GM19351 (cell line): Measurements from ENCODE around the gene MB.

Experiments used
- ATAC-seq: cut with Tn5 transposase; IDR thresholded peaks from one replicate; pipeline ENCODE4 v1.9.1; 2021; ENCODE audit warnings: mild to moderate bottlenecking, moderate library complexity; ENCODE audit not compliant: unreplicated experiment

Gene MB

DNA sequence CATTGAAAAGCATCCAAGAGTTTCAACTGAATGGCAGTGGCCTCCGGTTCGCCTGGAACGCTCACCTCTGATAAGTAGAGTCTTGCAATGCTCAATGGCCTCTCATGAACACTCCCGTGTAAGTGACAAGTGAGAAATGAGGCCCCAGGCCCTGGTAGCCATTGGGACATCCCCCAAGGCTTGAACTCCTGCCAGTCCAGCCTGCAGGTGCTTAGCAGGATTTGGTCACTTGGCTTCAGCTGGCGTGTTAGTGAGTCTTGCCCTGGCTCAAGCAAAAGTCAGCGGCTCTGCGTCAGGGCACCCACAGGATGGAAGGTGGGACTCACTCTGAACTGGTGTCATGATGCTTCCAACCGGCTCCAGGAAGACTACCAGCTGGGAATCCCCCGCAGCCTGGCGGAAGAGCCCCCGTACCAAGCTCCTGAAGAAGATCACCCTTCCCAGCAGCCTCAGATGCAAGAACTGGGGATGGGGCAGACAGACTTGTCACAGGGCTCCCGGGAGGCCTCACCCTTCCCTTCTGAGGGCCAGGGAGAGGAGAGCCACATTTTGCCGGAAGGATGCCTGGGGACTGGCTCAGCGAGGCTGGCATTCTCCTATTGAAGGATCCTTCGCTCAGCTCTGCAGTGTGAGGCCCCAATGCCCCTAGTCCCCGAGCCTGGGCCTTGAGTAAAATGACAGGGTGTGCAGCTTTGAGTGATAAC lies 19.3 kb downstream of the MB start:
- ATAC-seq, result no peak

DNA sequence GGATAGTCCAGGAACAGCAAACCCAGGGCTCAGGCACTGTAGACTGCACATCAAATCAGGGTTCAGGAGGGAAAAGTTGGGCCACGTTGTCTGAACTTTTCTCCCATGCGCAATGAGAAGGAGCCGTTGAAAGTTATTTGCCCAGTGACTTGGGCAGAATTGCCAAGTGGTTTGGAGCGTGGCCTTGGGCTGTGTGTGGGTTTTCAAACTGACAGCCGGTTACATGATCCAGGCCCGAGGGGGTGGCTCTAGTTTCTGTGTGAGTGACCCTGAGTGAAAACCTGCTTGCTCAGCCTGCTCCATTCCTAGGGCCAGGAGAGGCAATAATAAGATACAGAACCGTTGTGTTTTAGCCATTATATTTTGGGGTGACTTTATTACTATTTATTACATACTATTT lies 20.3 kb downstream of the MB start:
- no peak for ATAC-seq

DNA sequence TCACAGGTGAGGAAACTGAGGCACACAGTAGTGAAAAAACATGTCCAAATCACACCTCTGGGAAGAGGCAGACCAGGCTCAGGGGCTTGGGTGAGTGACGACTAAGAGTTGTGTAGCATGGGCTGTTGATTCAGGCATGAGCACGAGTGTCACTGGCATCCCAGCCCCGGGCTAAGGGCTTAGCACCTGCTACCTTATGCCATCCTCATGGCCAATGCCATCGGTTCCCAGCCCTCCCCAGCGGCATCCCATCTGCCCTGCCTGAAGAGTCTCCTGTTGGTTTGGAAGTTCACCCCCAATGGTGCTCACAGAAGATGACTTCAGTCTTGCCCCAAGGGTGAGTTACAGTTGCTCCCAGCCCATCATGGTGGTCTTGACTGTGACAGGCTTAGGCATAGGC lies 22.4 kb downstream of the MB start:
- ATAC-seq, result no peak

DNA sequence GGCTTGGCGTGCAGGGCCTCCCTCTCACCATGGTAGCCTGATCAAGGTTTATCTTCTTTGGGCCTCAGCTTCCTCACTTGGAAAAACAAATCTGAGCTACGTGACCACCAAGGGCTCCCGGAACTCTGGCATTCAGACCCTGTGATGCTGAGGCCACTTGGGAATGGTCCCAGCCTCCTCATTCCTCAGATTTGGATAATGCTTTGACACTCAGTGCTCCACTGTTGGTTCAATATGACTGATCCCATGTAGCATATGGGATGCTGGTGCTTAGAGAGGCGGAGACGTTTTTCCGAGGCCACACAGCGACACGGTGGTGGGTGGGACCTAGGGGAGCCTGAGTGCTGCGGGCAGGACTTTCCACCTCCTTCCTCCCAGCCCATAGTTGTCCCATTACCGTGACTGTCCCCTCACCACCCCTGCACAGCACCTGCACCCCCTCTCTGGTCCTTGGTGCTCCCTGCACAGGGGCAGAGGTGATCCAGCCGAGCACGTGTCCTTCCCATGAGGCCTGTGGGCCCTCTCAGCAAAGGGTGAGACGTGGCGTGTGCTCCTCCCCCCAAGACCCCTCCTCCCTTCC lies 23.1 kb downstream of the MB start:
- no peak for ATAC-seq

DNA sequence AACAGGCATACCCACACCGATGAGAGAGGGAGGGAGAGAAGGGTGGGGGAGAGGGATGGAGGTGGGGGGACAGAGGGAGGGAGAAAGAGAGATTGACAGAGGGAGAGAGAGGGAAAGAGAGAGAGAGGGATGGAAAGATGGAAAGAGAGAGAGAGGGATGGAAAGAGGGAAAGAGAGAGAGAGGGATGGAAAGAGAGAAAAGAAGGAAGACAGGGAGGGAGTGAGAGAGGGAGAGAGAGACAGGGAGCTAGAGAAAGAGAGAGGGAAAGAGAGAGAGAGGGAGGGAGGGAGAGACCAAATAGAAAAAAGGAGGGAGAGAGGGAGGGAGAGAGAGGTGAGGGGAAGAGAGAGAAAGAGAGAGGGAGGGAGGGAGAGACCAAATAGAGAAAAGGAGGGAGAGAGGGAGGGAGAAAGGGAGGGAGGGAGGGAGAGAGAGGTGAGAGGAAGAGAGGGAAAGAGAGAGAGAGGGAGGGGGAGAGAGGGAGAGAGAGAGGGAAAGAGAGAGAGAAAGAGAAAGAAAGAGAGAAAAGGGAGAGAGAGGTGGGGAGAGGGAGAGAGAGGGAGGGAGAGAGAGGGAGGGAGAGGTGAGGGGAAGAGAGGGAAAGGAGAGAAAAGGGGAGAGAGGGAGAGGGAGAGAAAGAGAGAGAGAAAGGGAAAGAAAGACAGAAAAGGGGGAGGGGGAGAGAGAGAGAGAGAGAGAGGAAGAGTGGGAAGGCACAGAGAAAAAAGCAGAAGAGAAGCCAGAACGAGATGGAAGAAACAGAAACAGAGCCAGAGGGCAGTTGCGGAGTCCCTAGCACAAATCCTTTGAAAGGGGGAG lies 23.8 kb downstream of the MB start:
- ATAC-seq, result no peak

DNA sequence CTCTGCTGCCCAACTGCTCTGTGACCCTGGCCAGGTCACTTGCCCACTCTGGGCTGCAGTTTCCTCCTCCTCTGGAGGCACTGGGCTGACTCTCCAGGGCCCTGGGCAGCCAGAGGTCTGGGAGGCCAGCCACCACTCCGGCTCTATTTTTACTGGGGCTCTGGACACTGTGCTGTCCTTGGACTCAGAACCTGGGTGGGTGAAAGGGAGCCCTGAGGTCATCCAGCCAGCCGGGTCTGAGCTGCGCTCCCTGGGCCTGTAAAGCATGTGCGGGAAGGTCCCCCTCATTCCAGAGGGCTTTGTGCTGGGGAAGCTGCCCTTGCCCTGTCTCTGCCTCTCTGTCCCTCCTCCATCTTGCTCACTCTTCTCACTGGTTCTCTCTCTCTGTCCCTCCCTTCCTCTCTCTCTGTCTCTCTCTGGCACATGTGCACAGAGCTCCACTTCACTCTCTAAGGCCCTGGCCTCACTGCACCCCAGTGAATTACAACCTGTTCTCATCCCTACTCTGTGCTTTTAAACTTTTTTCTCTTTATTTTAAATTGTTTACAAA lies 24.6 kb downstream of the MB start:
- no peak for ATAC-seq

DNA sequence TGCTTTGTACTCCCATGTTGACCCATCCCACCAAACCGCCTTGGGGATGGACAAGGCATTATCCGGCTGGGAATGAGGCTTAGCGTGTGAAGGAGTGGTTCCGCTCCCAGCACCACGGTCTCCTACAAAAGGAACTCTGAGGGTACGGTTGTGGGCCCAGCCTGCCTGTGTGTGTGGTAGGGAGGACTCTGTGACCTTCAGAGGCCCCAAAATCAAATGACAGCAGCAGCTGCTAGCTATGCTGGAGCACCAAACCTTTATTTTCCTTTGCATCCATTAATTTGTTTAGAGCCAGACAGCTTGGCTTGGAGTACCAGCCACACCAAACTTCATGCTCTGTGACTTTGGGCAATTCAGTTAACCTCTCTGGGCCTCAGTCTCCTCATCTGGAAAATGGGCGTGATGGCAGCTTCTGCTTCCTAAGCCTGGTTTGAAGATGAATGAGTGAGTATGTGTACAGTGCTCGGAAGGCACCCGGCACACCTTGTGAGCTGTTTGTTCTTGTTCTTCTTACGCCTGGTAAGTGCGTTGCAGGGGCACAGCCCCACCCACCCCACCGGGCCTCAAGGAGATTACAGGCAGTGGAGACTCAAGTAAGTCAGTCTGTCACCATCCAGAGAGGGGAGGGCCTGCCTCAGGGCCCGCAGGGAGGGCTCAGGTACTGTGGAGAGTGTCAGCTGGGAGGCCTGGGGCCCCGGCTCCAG lies 25.3 kb downstream of the MB start:
- ATAC-seq, result no peak

DNA sequence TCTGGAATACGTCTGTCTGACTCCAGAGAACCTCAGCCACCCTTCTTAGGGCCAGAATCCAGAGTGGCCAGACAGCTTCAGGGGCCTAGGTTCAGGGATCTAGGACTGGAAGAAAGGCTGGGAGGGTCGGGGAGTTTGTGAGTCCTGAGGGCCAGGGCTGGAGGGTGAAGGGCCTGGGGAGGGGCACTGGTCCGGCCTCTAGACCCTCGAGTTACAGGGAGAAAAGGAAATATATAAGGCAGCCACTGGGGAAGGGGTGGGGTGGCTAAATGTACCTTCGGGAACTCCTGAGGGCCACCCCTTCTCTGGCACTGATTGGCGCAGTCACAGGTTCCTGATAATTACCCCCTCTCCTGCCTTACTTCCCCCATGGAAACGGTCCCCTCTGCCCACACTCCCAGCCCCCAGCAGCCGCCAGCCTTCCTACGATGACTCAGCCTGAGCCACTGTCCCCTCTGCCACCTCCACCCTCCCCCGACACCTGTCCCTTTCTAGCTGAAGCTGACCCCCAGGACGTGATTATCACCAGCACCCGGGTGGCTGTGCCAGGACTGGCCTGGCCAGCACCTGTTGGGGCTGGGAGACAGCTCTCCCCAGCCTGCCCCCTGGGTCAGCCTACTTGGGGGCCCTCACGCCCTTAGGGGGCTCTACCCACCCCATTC lies 26.4 kb downstream of the MB start:
- ATAC-seq, result no peak

DNA sequence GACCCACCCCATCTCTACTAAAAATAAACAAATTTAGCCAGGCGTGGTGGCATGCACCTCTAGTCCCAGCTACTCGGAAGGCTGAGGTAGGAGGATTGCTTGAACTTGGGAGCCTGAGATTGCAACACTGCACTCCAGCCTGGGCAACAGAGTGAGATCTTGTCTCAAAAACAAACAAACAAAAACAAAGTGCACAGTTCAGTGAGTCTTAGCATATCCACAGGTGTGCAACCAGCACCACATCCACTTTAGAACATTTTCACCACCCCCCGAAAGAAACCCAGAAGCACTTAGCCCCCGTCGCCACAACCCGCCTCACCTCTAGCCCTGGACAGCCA lies 27.4 kb downstream of the MB start:
- ATAC-seq, result no peak

DNA sequence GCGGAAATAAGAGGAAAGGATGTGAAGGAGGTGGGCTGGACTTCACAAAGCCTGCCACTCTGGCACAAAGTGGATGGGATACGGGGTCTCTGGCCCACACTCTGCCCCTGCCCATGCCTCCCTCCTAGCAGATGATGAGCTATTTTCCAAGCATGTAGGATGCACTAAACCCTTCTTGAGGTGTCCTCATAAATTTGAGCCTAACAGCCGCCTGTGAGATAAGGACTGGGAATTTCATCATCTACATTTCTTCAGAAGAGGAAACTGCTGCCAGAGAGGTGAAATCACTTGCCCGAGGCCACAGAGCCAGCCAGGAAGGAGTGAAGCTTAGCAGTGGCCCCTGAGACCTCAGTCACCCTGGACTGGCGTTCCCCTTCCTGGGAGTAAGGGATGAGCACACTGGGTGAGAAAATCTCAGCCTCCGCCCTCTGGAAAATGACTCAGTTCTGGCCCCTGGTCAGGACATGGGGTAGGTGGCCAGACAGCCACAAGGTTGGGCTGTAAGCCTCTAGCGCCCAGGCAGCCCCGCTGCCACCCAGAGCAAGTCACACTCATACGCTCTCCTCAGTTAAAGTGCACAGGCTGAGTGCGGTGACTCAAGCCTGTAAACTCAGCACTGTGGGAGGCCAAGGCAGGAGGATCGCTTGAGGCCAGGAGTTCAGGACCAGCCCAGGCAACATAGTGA lies 27.9 kb downstream of the MB start:
- ATAC-seq, result no peak

DNA sequence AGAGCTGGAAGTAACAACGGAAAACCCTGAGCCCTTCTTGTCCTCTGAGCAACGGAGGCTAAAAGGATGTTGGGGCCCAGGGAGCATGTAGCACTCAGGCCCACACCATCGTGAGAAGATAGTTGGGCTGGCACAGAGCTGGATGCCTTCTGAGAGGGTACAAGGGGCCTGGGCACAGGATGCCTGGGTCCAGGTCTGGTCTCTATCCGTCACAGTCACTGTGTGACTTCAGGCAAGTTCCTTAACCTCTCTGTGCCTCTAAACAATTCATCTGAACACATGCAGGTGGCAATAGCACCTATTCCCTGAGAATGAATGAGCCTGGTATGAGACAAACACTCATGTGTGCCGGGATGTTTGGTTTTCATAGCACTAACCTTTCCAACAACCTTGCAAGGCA lies 29.2 kb downstream of the MB start:
- no peak for ATAC-seq

DNA sequence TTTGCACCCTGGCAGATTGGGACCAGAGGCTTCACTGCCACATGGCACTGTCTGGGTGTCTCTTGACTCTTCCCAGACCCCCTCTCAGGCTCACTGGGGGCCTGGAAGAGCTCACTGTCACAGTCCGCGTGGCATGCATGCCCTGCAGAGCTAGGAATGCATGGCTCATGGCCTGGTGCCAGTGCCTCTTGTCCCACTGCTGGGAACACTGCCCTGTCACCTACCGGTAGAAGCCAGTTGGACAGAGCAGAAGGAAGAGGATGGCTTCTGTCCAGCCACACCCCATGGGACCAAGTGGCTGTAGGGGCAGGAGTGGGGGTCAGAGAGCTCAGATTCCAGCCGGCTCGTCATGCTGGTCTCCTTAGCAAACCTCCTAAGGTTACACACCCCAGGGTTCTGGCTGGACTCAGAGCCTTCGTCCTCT lies 29.7 kb downstream of the MB start:
- ATAC-seq, result no peak

DNA sequence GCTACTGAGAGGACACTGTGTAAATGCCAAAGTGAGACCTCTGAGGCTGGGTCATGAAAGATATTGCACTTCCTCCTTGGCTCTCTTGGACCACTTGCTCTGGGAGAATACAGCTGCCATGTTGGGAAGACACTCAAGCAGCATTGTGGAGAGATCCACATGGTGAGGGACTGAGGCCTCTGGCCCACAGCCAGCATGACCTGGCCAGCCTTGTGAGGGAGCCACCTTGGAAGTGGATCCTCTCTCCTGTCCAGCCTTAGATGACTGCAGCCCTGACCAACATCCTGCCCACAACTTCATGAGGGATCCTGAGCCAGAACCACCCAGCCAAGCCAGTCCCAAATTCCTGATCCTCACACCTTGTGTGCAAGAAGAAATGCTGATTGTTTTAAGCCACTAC lies 30.4 kb downstream of the MB start:
- ATAC-seq, result no peak

DNA sequence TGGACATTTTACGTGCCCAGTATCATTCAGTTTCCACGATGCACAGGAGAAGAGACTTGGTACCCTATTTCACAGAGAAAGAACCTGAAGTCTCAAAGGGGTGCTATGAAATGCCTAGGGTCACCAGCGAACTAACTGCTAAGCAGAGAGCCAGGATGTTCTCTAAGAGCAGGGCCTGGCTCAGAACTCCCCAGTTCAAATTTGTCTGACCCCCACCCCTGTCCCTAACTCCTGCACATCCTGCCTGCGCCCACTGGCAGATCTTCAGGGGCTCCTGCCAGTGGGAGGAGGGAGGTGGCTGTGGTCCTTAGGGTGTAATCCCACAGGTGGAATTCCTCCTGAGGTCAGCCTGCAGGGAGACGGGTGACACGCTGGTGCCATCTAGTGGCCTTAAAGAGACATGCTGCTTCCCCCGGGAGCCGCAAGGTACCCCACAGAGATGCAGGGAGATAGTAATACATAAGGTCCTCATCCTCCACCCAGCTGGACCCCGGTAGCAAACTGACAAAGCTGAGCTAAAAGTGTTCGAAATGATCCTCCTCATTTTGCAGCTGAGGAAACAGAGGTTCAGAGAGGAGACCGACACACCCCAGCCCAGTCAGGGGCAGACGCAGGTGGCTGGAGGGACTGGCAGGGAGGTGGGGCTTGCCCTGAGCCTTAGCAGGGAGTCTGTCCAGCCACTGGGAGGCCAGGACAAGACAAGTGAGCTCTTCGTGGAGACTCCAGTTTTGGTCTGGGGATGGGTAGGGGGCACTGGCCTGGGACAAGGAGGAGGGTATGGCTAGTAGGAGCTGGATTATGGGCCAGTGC lies 34.1 kb downstream of the MB start:
- no peak for ATAC-seq

DNA sequence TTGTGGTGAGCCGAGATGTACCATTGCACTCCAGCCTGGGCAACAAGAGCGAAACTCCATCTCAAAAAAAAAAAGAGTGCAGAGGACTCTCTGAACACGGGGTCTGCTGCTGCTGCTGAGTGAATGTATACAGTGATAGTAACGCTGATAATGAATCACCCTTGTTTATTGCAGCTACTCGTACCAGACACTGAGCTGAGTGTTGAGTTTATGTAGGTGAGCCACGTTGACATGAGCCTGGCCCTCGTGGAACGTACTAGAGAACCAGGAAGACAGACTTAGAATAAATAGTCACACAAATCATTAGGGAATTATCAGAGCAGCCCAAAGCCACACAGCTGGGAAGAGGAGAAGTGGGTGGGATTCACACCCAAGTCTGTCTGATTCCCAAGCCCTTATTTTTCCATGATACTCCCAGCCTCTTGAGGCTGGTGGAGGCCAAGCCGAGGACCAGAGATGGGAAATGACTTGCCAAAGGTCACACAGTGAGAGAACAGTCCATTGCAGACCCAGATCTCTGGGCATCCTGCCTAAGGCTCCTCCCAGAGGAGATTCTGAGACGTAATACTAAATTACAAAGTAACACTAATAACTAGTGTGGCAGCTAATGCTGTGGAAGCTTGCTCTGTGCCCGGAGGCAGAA lies 34.8 kb downstream of the MB start:
- ATAC-seq, result no peak

DNA sequence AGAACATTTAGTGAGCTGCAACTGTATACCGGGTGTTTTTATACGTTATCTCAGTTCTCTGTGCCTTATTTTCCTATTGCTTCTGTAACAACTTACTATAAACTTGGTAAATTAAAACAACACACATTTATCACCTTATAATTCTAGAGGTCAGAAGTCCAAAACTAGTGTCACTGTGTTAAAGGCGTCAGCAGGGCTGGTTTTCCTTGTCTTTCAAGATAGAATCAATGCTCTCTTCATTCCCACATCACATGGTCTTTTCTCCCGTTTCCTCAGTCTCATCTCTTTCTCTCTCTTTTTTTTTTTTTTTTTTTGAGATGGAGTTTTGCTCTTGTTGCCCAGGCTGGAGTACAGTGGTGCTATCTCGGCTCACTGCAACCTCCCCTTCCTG lies 36.1 kb downstream of the MB start:
- no peak for ATAC-seq

DNA sequence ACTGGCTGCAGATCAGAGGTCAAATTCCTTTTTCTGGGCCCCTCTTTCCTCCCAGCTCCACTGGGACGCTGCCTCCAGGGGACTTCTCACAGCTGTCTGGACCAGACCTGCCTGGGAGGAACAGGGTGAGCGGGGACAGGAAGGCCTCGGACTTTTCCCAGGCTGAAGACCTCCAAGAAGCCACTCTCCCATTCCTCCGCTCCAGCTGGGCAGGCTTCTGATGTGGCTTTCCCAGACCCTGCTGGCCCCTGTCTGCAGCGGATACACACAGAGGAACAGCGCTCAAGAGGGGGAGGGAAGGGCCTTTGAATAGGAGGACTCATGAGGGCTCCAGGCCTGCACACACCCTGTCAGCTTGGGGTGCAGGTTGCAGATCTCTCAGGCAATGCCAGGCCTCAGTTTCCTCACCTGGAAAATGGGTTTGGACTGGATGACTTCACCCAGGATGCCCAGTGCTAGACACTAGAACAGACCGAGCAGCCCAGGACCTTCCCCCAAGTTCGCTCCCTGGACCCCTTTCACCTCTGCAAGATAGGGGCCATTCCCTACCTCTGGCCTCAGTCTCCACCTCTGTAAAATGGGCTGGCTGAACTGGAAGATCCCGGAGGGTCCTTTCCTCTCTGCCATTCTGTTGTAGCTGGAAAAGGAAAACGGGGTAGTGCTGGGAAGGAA lies 36.6 kb downstream of the MB start:
- no peak for ATAC-seq

DNA sequence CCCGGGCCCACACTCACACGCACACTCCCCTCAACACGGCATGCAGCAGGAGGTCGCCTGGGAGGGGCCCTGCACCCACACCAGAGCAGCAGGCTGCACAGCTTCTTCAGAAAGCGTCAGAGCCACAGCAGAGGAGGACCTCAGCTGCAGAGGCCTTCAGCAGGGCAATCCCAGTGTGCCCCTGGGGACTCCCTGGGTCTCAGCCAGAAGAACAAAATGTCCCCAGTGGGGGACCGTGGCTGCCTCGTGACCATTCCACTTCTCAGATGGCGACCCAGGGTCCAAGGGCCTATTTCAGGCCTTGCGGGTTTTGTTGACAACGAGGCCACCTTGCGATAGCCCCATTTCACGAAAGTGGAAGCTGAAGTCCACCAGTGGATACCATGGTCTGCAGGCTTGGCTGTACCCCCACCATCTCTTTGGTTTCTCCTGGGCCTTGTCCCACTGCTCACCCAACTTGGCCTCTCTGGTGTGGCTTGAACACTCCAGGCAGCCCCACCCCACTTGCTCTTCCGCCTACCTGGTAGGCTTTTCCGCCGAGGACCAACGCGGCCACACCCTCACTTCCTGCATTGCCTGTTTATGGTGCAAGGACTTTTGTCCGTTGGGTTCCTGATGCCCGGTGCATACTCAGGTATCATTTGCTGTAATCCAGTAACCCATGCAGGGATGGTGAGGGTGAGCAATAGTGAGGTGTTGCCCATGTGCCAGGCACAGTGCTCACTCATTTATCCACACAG lies 38.1 kb downstream of the MB start:
- no peak for ATAC-seq
